22Rv1 (cell line): Measurements from ENCODE around the gene CAPNS1.

ENCODE experiments used
- H3K27ac ChIP-seq: fragments of 450-650 bp; 2 replicates; pipeline ENCODE4 v1.5.1; 2017
- ZFX ChIP-seq: fragments of 450-650 bp; IDR thresholded peaks from 2 replicates; pipeline ENCODE4 v1.6.1; 2017; ENCODE audit warnings: antibody characterized with exemption, borderline replicate concordance
- TF ChIP-seq, protein P1 (sequence below): fragments of 450-650 bp; IDR thresholded peaks from 2 replicates; pipeline ENCODE4 v1.5.1; 2017; ENCODE audit warnings: mild to moderate bottlenecking

The CAPNS1 gene

GRCh38 chr19:36106991-36107390 lies 32.9 kb upstream of the CAPNS1 start:
- no peak for TF ChIP-seq ZFX
- TF ChIP-seq, protein P1, sequence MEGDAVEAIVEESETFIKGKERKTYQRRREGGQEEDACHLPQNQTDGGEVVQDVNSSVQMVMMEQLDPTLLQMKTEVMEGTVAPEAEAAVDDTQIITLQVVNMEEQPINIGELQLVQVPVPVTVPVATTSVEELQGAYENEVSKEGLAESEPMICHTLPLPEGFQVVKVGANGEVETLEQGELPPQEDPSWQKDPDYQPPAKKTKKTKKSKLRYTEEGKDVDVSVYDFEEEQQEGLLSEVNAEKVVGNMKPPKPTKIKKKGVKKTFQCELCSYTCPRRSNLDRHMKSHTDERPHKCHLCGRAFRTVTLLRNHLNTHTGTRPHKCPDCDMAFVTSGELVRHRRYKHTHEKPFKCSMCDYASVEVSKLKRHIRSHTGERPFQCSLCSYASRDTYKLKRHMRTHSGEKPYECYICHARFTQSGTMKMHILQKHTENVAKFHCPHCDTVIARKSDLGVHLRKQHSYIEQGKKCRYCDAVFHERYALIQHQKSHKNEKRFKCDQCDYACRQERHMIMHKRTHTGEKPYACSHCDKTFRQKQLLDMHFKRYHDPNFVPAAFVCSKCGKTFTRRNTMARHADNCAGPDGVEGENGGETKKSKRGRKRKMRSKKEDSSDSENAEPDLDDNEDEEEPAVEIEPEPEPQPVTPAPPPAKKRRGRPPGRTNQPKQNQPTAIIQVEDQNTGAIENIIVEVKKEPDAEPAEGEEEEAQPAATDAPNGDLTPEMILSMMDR = no peak
- 0 out of 2 replicates have a peak overlapping the region, but pooled peaks have one; percentile 13 for H3K27ac ChIP-seq

GRCh38 chr19:36108684-36109083 lies 31.2 kb upstream of the CAPNS1 start:
- TF ChIP-seq, protein P1 = no peak
- no peak for TF ChIP-seq ZFX

DNA sequence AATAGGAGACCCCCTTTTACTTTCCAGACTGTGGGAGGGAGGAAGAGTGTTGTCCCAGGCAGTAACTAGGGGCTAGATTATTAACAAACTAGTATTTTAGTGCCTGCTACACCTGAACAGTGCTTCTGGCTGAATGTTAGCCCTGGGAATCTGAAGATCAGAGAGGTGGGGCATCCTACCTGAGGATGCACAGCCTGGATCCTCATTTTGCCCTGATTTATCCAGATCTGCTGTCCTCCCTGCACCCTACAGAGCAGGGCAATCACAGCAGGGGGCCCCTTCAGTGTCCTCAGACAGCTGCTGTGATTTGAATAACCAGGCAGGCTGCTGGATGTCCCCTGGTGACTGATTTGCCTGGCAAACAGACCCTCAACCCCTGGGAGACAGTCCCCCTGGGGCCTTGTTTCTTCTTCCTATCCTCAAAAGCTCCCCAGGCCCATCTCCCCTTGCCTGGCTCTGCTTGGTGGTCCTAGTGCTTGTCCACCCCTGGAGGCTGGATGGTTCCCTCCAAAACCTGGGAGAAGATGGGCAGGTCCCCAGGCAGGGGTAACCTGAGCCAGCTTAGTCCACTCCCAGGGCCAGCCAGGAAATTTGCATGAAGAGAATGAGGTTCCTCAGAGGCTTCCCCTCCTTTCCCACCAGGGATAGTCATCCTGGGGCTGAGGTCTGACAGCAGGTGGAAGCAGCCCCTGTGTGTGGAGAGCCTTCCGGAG lies 29.2 kb upstream of the CAPNS1 start, which contains the start of gene OVOL3:
TSS of gene OVOL3 (plus strand) at position 657 of the 713 bp plus-strand sequence. CDS start 60 bp downstream, outside the sequence.
- no peak within 1 kb of the TSS for H3K27ac ChIP-seq
- no peak for TF ChIP-seq ZFX
- TF ChIP-seq, protein P1 = no peak

More at GRCh38 chr19:36108684-36109083, 31.2 kb upstream of the CAPNS1 start:
- no peak overlapping the region for H3K27ac ChIP-seq

DNA sequence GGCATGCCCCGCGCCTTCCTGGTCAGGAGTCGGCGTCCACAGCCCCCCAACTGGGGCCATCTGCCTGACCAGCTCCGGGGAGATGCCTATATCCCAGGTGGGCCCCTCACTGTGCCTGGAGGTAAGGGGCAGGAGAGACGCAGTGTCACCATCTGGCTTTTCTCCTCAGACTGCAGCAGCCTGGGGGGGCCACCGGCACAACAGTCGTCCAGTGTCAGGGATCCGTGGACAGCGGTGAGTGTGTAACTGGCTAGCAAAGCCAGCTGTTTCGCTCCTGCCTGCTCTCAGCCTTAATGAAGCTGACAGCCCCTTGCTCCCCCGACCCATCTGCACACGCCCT lies 28.7 kb upstream of the CAPNS1 start:
- H3K27ac ChIP-seq = no peak overlapping the region
- TF ChIP-seq ZFX = no peak
- TF ChIP-seq, protein P1 = no peak

DNA sequence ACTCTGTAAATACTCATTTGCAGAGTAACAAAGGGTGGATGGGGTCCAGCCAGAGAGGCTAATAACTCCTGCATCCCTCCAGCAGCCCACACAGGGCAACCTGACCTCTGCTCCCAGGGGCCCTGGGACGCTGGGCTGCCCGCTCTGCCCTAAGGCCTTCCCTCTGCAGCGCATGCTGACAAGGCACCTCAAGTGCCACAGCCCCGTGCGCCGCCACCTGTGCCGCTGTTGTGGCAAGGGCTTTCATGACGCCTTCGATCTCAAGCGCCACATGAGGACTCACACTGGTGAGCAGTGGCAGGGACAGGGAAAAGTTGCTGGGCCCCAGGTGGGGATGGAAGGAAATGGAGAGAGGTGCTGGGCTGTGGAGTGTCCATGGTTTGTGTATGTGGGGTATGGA lies 27.2 kb upstream of the CAPNS1 start:
- no peak for TF ChIP-seq ZFX
- TF ChIP-seq, protein P1 = no peak
- H3K27ac ChIP-seq = no peak overlapping the region

DNA sequence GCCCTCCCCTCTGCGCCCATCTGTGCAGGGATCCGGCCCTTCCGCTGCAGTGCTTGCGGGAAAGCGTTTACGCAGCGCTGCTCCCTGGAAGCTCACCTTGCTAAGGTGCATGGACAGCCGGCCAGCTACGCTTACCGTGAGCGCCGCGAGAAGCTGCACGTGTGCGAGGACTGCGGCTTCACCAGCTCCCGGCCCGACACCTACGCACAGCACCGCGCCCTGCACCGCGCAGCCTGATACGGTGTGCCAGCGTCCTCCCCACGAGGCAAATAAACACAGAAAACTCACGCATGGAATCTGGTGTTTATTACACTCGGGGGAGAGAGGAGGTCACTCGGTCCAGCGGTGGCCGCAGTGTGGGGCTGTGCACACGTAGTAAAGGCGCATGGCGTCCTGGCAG lies 26.4 kb upstream of the CAPNS1 start:
- no peak for TF ChIP-seq ZFX
- TF ChIP-seq, protein P1 = no peak
- peak overlapping the region; percentile 86 for H3K27ac ChIP-seq

- peak overlapping the region; percentile 86 for H3K27ac ChIP-seq
- TF ChIP-seq ZFX = no peak
- TF ChIP-seq, protein P1 = peak; percentile 9; the same call in 1 of the 2 replicates
These were observed 25.8 kb upstream of the CAPNS1 start for GRCh38 chr19:36113894-36114720.
